Measurements from ENCODE around the gene EI24.

The EI24 gene

GRCh38 chr11:125579811-125580210 is 10.5 kb downstream of the EI24 start:
- no peak for DNase-seq (ENCODE audit: low spot score)

DNA sequence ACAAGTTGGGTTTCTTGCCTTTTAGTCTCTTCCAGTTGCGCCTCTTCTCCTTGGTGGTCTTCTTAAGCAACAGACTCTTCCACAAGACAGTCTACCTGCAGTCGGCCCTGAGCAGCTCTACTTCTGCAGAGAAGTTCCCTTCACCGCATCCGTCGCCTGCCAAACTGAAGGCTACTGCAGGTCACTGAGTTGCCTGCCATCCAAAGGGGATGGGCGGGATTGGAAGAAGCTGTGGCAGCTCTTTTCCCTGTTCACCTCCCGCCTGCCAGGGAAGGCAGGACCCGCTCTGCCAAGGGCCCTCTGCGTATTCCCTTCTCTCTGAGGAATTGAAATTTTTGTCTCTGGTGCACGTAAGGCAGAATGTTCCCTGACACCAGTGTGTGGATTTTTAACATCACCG is 14.2 kb downstream of the EI24 start:
- DNase-seq (ENCODE audit: low spot score): no peak

DNA sequence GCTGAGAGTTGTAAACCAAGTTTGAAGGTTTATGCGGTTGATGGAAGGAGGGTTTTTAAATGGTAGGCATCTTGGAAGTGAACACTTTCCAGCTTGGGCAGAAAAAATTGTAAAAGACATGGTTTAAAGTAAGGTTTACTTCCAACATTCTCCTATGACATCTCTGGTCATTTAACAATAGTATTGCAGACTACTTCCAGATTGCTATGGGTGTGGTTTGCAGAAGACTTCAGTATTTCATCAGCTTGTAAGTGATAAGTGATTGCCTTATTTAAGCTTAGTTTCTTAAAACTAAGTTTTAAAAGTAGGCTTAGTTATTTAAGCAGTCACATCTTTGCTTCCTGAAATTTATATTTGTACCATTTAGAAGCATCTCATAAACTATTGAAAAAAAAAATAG is 16.2 kb downstream of the EI24 start:
- DNase-seq (ENCODE audit: low spot score): no peak

GRCh38 chr11:125586623-125587022 is 17.3 kb downstream of the EI24 start:
- DNase-seq (ENCODE audit: low spot score): no peak

DNA sequence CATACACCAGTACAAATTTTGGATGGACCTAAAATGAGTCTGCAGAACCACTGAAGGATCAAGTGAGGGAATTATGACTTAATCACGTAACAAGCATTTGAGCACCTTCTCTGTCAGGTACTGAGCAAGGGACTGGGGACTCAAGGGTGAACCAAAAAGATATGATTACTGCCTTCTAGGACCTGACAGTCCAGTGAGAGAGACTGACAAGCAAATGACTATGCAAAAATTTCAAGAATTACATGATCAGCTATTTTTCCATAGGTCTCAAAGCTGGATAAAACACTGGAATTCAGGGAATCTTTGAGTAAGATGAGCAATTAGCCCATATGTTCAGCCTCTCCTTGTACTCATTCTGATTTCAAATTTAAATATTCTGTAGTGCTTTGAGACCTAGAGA is 18.2 kb downstream of the EI24 start:
- no peak for DNase-seq (ENCODE audit: low spot score)

DNA sequence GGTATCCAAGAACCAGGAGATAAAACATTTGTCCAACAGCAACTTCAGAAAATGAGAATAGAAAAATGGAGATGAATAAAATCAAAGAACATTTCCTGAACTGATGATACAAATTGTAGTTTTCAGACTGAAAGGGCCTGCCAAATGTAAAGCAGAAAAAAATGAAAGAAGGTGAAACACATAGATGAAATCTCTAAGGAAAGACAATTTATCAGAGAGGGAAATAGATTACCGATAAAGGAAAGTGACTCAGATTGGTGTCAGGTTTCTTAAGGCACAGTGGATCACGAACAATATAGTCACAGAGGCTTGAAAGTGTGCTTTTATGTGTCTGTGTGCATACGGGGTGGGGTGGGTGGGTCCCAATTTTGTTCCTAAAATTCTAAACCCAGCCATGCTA is 19.2 kb downstream of the EI24 start:
- DNase-seq (ENCODE audit: low spot score): no peak

DNA sequence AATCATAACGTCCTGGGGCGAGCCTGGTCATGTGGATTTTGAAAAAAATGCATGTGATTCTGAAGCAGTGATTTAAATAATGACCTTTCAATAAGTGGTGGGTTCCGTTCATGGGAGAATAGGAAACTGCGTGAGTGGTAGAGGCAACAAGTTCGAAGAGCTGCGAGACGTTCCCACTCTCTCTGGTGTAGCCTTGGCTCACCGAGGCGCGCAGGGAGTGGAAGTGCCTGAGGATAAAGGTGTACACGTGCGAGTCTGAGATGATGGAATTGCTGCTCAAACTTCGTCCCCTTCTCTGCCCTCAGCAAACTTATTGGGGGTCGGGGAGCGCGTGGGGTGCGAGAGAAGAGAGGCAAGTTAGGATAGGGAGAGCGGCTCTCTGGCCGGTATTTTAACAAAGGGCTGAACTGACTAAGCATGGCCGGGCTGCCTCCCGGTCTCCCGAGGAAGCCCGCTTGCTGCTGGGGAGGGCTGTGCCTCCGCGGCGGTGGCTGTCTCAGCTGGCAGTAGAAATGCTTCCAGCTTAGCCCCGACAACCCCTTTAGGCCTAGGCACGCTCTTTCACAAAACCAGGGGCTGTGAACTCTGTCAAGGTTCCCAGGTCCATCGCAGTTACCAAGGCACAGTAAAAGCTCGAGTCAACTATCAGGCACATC is 22.5 kb downstream of the EI24 start:
- peak; percentile 55 for DNase-seq (ENCODE audit: low spot score)

GRCh38 chr11:125592305-125593113 is 23.2 kb downstream of the EI24 start, which contains the start of gene STT3A:
STT3A (plus strand) TSS chr11:125592852; CDS start chr11:125595916, 3,064 bp downstream.
- DNase-seq (ENCODE audit: low spot score): peak; percentile 98

DNA sequence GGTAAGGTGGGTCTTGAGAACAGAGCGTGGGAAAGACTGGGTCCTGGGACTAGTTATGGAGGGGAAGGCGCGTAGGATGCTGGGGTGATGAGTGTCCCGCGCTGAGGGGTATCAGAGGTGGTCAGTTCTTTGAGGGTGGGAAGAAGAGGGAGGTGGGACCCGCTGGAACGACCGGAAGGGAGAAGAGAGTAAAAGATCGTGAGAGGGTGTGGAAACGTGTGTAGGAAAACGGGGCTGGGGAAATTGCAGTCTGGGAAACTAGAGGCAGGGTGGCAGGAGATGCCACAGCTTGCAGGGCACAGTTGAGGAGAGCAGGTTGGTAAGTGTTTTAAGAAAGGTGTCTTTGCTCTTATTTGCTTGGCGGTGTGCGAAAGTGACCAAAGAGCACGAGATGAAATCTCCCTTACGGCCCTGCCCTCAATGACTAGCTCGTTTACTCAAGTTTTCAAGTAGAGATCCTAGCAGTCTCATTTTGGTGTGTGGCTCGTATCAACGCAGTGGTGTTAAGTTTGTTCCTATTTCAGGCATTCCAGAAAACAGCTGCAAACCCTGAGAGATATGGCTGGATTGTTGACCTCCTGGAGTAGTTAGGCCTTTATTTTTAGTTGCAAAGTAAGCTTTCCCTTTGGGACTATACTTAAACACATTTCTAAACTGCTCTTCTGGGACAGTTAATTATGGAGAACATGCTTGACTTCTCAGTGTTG is 24.0 kb downstream of the EI24 start:
- peak; percentile 37 for DNase-seq (ENCODE audit: low spot score)

GRCh38 chr11:125594958-125595357 is 25.7 kb downstream of the EI24 start:
- DNase-seq (ENCODE audit: low spot score): no peak

DNA sequence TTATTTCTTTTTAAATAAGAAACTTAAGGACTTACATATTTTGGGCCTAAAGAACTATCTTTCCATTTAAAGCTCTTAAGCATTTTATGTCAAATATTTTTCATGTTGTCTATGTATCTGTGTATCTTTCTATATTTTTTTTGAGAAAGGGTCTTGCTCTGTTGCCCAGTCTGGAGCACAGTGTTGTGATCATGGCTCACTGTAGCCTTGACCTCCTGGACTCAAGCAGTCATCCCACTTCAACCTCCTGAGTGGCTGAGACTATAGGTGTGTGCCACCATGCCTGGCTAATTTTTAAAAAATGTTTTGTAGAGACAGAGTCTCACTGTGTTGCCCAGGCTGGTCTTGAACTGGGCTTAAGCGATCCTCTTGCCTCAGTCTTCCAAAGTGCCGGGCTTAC is 31.4 kb downstream of the EI24 start:
- no peak for DNase-seq (ENCODE audit: low spot score)

GRCh38 chr11:125603207-125603606 is 33.9 kb downstream of the EI24 start:
- peak; percentile 12 for DNase-seq (ENCODE audit: low spot score)

DNA sequence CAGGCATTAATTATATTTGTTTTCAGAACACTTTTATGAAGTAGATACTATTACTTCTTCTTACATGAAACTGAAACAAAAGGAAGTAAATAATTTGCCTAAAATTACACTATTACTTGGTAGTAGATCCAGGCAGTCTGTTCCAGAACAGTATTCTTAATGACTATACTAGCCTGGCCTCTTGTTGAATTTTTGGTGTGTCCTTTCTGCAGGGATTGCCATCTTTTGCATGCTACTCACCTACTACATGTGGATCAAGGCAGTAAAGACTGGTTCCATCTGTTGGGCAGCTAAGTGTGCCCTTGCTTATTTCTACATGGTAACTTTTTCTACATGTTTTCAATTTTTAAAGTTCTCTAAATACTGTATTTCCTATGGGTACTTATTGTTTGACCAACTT is 36.1 kb downstream of the EI24 start:
- no peak for DNase-seq (ENCODE audit: low spot score)

GRCh38 chr11:125609545-125609944 is 40.3 kb downstream of the EI24 start:
- DNase-seq (ENCODE audit: low spot score): no peak

DNA sequence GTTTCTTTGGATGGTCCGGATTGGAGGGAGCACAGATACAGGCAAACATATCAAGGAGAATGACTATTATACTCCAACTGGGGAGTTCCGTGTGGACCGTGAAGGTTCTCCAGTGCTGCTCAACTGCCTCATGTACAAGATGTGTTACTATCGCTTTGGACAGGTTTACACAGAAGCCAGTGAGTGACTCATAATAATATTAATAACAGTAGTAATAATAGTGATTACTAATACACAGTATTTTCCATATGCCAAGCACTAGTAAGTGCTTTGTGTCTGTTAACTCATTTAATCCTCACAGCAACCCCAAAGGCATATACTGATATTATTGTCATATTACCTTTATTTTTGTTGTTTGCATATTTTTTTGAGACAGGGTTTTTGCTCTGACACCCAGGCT is 49.1 kb downstream of the EI24 start:
- DNase-seq (ENCODE audit: low spot score): no peak

GRCh38 chr11:125621995-125622394 is 52.7 kb downstream of the EI24 start:
- peak; percentile 16 for DNase-seq (ENCODE audit: low spot score)

- no peak for DNase-seq (ENCODE audit: low spot score)
Measured at GRCh38 chr11:125623064-125623463, 53.8 kb downstream of the EI24 start.

- no peak for DNase-seq (ENCODE audit: low spot score)
Measured at GRCh38 chr11:125624756-125625213, 55.5 kb downstream of the EI24 start, which contains the start of gene CHEK1. CHEK1 (plus strand) TSS chr11:125625163; CDS start chr11:125626769, 1,606 bp downstream.

- DNase-seq (ENCODE audit: low spot score): no peak
Measured at GRCh38 chr11:125625225-125625629, 56.0 kb downstream of the EI24 start.

DNA sequence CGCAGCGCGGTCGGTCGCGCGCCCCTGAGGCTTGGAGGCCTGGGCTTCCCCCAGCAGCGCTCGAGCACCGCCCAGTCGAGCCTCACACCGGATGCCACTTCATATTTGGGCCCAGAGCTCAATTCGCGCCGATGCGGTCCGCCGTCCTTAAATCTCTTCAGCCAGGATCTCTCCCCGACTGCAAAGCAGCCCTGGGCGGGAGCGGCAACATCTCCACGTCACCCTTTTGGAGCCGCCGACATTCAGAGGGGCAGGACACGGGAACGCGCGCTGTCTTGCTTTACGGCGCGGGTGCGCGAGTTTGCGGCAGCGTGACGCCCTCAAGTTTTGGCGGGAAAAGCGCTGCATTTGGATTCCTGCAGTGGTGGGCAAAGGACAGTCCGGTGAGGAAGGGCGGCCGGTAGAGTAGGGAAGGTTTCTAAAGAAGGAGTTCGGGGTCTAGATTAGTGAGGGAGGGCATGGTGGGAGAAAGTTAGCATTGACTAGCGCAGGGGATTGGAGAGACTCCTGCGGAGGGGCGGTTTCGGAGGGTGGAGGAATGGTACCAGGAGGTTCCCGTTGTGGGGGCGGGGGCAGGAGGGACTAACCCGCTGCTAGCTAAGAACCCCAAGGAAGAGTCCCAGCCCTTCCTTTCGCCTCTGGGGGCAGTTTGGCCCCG is 56.5 kb downstream of the EI24 start:
- DNase-seq (ENCODE audit: low spot score): peak; percentile 91

DNA sequence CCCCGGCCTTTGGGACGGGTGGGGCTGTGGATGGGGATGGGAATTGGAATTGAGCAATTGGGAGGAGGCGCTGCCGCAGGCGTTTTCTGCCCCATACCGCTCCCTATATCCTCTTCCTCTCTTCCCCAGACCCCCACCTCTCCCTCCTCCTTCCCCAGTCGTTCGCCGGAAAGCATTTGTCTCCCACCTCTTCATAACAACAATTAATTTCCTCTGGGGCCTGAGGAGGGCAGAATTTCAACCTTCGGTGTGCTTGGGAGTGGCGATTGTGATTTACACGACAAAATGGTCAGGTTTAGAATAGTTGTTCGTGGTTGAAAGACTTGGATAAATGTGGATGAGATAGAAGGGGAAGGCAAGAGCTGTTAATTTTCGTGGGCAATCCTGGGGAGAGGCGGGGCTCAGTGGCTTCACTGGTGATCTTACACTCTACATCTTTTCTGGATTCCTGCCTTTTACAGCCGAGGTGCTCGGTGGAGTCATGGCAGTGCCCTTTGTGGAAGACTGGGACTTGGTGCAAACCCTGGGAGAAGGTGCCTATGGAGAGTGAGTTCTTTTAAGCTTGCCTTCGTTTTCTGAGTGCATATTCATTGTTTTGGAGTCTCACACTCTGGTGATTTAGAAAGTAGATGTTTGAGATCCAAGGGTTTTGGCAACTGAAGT is 57.1 kb downstream of the EI24 start:
- DNase-seq (ENCODE audit: low spot score): peak; percentile 35
